ENCODE results near the gene NT5C3A.
"Not testable (repeated sequence)": the region's sequence is repeated elsewhere in the genome, so short reads cannot be mapped to it uniquely, and the experiment has no call there.

- not testable (repeated sequence) for TF ChIP-seq ZSCAN18 (tag by site-specific recombination; IDR thresholded peaks at IDR 0.05); ZNF529 (tag by site-specific recombination; IDR thresholded peaks at IDR 0.05; ENCODE audit: insufficient replicate concordance); CTCF (tag by site-specific recombination; IDR thresholded peaks at IDR 0.05); ZNF777 (tag by site-specific recombination; IDR thresholded peaks at IDR 0.05; ENCODE audit: borderline replicate concordance); BCL6B (tag by site-specific recombination; IDR thresholded peaks at IDR 0.05); ZBTB1 (tag by site-specific recombination; IDR thresholded peaks at IDR 0.05); ZNF629 (tag by site-specific recombination; IDR thresholded peaks at IDR 0.05); KLF16 (tag by site-specific recombination; IDR thresholded peaks at IDR 0.05); HOXA7 (CRISPR knock-in tag; IDR thresholded peaks at IDR 0.05; ENCODE audit: borderline replicate concordance)
Measured at GRCh38 chr7:33094745-33095275, 32.2 kb upstream of the NT5C3A start.

All from HEK293 (cell line).